Measurements from ENCODE around the gene OR6N1.

The OR6N1 gene

DNA sequence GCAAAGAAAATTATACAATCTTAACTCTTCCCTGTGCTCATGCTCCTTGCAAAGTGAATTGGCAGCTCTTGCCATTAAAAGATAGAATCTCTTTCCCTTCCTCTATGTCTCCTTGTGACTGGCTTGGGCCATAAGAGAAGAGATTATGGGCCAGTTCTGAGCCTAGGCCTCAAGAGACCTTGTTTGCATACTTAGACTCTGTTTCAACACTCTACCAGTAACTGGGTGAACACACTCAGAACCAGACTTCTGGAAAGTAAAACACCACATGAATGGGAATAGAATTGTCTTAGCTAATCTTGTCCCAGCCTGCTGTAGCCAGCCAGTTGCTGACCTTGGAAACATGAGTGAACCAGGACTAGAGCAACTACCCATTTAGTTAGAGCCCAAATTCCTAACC lies 36.1 kb downstream of the OR6N1 start:
- H3K4me2 ChIP-seq (ENCODE audit: low read depth, low read length): no peak overlapping the region
- no peak for DNase-seq
- H3K9ac ChIP-seq (ENCODE audit: low read length): no peak overlapping the region
- 0 out of 2 replicates have a peak, but pooled peaks cover 3% of the 10 kb centered on the region for H3K9me2 ChIP-seq (replicated peaks; ENCODE audit: insufficient read depth, low read length)
- H3K4me3 ChIP-seq (ENCODE audit: low read length): no peak overlapping the region
- no peaks in the 10 kb centered on the region for H3K4me1 ChIP-seq (ENCODE audit: low read length)
- H3K27ac ChIP-seq (ENCODE audit: low read length): no peak overlapping the region
- no peaks in the 10 kb centered on the region for H3K36me3 ChIP-seq (replicated peaks; ENCODE audit: insufficient read depth, low read length)
- H4K20me1 ChIP-seq (ENCODE audit: insufficient read depth, low read length): no peaks in the 10 kb centered on the region
- TF ChIP-seq EZH2phosphoT487 (IDR thresholded peaks at IDR 0.05; ENCODE audit: low read length) (no peak), EZH2 (optimal IDR thresholded peaks at IDR 0.05; ENCODE audit: low read depth, low read length) (no peak)
- TF ChIP-seq, protein P1, sequence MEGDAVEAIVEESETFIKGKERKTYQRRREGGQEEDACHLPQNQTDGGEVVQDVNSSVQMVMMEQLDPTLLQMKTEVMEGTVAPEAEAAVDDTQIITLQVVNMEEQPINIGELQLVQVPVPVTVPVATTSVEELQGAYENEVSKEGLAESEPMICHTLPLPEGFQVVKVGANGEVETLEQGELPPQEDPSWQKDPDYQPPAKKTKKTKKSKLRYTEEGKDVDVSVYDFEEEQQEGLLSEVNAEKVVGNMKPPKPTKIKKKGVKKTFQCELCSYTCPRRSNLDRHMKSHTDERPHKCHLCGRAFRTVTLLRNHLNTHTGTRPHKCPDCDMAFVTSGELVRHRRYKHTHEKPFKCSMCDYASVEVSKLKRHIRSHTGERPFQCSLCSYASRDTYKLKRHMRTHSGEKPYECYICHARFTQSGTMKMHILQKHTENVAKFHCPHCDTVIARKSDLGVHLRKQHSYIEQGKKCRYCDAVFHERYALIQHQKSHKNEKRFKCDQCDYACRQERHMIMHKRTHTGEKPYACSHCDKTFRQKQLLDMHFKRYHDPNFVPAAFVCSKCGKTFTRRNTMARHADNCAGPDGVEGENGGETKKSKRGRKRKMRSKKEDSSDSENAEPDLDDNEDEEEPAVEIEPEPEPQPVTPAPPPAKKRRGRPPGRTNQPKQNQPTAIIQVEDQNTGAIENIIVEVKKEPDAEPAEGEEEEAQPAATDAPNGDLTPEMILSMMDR (IDR thresholded peaks at IDR 0.05; ENCODE audit: low read length): no peak
- no peaks in the 10 kb centered on the region for H3K79me2 ChIP-seq (ENCODE audit: low read length)
- H3F3A ChIP-seq (ENCODE audit: insufficient read depth, low read length): no peaks in the 10 kb centered on the region
- no peaks in the 10 kb centered on the region for H3K27me3 ChIP-seq (replicated peaks; ENCODE audit: insufficient read depth, low read length)
- no peaks in the 10 kb centered on the region for H3K9me3 ChIP-seq (replicated peaks; ENCODE audit: insufficient read depth, low read length)
- no peak overlapping the region for H2AFZ ChIP-seq (ENCODE audit: low read length)

- H3K27me3 ChIP-seq (replicated peaks; ENCODE audit: insufficient read depth, low read length): no peaks in the 10 kb centered on the region
- H2AFZ ChIP-seq (ENCODE audit: low read length): no peak overlapping the region
- no peak overlapping the region for H3K27ac ChIP-seq (ENCODE audit: low read length)
Measured at GRCh38 chr1:158732524-158732923, 39.5 kb downstream of the OR6N1 start.

GRCh38 chr1:158731707-158732106 lies 40.3 kb downstream of the OR6N1 start:
- Histone ChIP-seq H3K79me2 (ENCODE audit: low read length) (no peaks in the 10 kb centered on the region), H3K36me3 (replicated peaks; ENCODE audit: insufficient read depth, low read length) (no peaks in the 10 kb centered on the region), H2AFZ (ENCODE audit: low read length) (no peak overlapping the region), H3K27me3 (replicated peaks; ENCODE audit: insufficient read depth, low read length) (no peaks in the 10 kb centered on the region), H3K9me2 (replicated peaks; ENCODE audit: insufficient read depth, low read length) (0 out of 2 replicates have a peak, but pooled peaks cover 3% of the 10 kb centered on the region), H3K4me1 (ENCODE audit: low read length) (0 out of 2 replicates have a peak, but pooled peaks cover 4% of the 10 kb centered on the region), H3K27ac (ENCODE audit: low read length) (no peak overlapping the region), H4K20me1 (ENCODE audit: insufficient read depth, low read length) (no peaks in the 10 kb centered on the region), H3K4me2 (ENCODE audit: low read depth, low read length) (no peak overlapping the region), H3K4me3 (ENCODE audit: low read length) (no peak overlapping the region), H3K9me3 (replicated peaks; ENCODE audit: insufficient read depth, low read length) (no peaks in the 10 kb centered on the region), H3F3A (ENCODE audit: insufficient read depth, low read length) (no peaks in the 10 kb centered on the region), H3K9ac (ENCODE audit: low read length) (no peak overlapping the region)
- no peak for DNase-seq
- TF ChIP-seq EZH2 (optimal IDR thresholded peaks at IDR 0.05; ENCODE audit: low read depth, low read length): no peak
- no peak for TF ChIP-seq EZH2phosphoT487 (IDR thresholded peaks at IDR 0.05; ENCODE audit: low read length)
- TF ChIP-seq, protein P1 (IDR thresholded peaks at IDR 0.05; ENCODE audit: low read length): no peak

More at GRCh38 chr1:158732524-158732923, 39.5 kb downstream of the OR6N1 start:
- TF ChIP-seq, protein P1 (IDR thresholded peaks at IDR 0.05; ENCODE audit: low read length): no peak
- TF ChIP-seq EZH2 (optimal IDR thresholded peaks at IDR 0.05; ENCODE audit: low read depth, low read length) (no peak), EZH2phosphoT487 (IDR thresholded peaks at IDR 0.05; ENCODE audit: low read length) (no peak)
- no peak for DNase-seq
- 0 out of 2 replicates have a peak, but pooled peaks cover 3% of the 10 kb centered on the region for H3K9me2 ChIP-seq (replicated peaks; ENCODE audit: insufficient read depth, low read length)
- no peaks in the 10 kb centered on the region for H3K79me2 ChIP-seq (ENCODE audit: low read length)
- no peaks in the 10 kb centered on the region for H3K9me3 ChIP-seq (replicated peaks; ENCODE audit: insufficient read depth, low read length)
- H3K36me3 ChIP-seq (replicated peaks; ENCODE audit: insufficient read depth, low read length): no peaks in the 10 kb centered on the region
- no peaks in the 10 kb centered on the region for H3F3A ChIP-seq (ENCODE audit: insufficient read depth, low read length)
- no peaks in the 10 kb centered on the region for H4K20me1 ChIP-seq (ENCODE audit: insufficient read depth, low read length)
- H3K4me3 ChIP-seq (ENCODE audit: low read length): no peak overlapping the region
- no peak overlapping the region for H3K9ac ChIP-seq (ENCODE audit: low read length)
- H3K4me1 ChIP-seq (ENCODE audit: low read length): 0 out of 2 replicates have a peak, but pooled peaks cover 4% of the 10 kb centered on the region
- no peak overlapping the region for H3K4me2 ChIP-seq (ENCODE audit: low read depth, low read length)

All from MM.1S (cell line).